MCF 10A (cell line): Measurements from ENCODE around the gene ARHGAP18. TPM values are rescaled to one million over a fixed set of nuclear protein-coding genes. Genes with fewer than 3 reads are reported as not detected.

Experiments
- BruUV-seq: library from RNA; stranded (reverse); fragments of 400-500 nt; replicated peaks from 2 replicates; lab custom pipeline; 2021; lab: Mats Ljungman, UMichigan
- CTCF ChIA-PET: fragments of 300-600 bp; sonication (Branson Sonifier 250); formaldehyde crosslinking; extraction: SDS; loops from one replicate; lab custom pipeline; 2021; ENCODE audit warnings: antibody characterized with exemption, inconsistent platforms; lab: Yijun Ruan, JAX
- POLR2A ChIA-PET: fragments of 300-600, 350-650 bp; sonication (Branson Sonifier 250); formaldehyde crosslinking; extraction: SDS; loops from one replicate; lab custom pipeline; 2020; ENCODE audit warnings: antibody characterized with exemption, inconsistent platforms; lab: Yijun Ruan, JAX
- DNase-seq: peaks from one replicate; pipeline ENCODE4 v3.0.0-alpha.2; 2018; ENCODE audit not compliant: unreplicated experiment
- H3K27ac Mint-ChIP-seq: one replicate; pipeline ENCODE4 v1.8.0; 2022; ENCODE audit warnings: mild to moderate bottlenecking, low read depth, mixed read lengths; ENCODE audit not compliant: unreplicated experiment
- H3K27me3 Mint-ChIP-seq: one replicate; pipeline ENCODE4 v1.8.0; 2022; ENCODE audit warnings: mixed read lengths; ENCODE audit not compliant: insufficient read depth, unreplicated experiment
- H3K36me3 Mint-ChIP-seq: one replicate; pipeline ENCODE4 v1.8.0; 2022; ENCODE audit warnings: mild to moderate bottlenecking, moderate library complexity, mixed read lengths; ENCODE audit not compliant: insufficient read depth, unreplicated experiment
- H3K4me1 Mint-ChIP-seq: one replicate; pipeline ENCODE4 v1.8.0; 2022; ENCODE audit warnings: mixed read lengths; ENCODE audit not compliant: insufficient read depth, unreplicated experiment
- H3K4me3 Mint-ChIP-seq: one replicate; pipeline ENCODE4 v1.8.0; 2022; ENCODE audit warnings: mild to moderate bottlenecking, moderate library complexity, mixed read lengths; ENCODE audit not compliant: unreplicated experiment
- H3K9me3 Mint-ChIP-seq: one replicate; pipeline ENCODE4 v1.8.0; 2022; ENCODE audit warnings: mixed read lengths; ENCODE audit not compliant: unreplicated experiment
- intact Hi-C: fragments of 100-400 bp; cut with micrococcal nuclease; formaldehyde crosslinking; loops from 2 replicates; pipeline ENCODE4 v1.14.1; 2022
- total RNA-seq: library from RNA; stranded (reverse); gene quantifications from 2 replicates; pipeline ENCODE4 v1.2.3, GENCODE V29; 2022
- TF ChIP-seq, protein P1 (sequence below): fragments of 200-600 bp; IDR thresholded peaks from one replicate; pipeline ENCODE4 v1.8.0; 2022; ENCODE audit warnings: antibody characterized with exemption, mild to moderate bottlenecking; ENCODE audit not compliant: unreplicated experiment

ARHGAP18 gene
- total RNA-seq, 1 experiment from 2014 or later, result 22.9 TPM

DNA sequence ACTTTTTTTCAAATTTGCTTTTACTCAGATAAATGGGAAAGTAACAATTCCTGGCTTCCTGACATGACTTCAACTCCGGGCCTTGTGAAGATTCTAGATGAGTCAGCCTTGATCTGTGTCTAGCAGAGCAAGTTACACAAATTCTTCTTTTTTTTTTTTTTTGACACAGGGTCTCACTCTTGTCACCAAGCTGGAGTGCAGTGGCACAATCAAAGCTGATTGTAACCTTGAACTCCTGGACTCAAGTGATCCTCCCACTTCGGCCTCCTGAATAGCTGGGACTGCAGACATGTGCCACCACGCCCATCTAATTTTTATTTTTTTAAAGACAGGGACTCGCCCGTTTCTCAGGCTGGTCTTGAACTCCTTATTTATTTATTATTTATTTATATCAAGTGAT lies 7.3 kb upstream of the ARHGAP18 start:
- Mint-ChIP-seq H3K27me3 (no peaks in the 10 kb centered on the region), H3K9me3 (no peaks in the 10 kb centered on the region), H3K27ac (no peak overlapping the region), H3K36me3 (no peaks in the 10 kb centered on the region), H3K4me3 (no peak overlapping the region), H3K4me1 (no peaks in the 10 kb centered on the region)
- no TSS peak for BruUV-seq
- DNase-seq, result peak; percentile 49
- ChIA-PET CTCF (interaction anchor here (0.6 to 1.4 kb wide), 3 partner anchors 14 to 219 kb away, joined by 3 to 5 read pairs (median 4); no protein-coding TSS in a partner anchor), POLR2A (no interaction called here)
- TF ChIP-seq, protein P1, sequence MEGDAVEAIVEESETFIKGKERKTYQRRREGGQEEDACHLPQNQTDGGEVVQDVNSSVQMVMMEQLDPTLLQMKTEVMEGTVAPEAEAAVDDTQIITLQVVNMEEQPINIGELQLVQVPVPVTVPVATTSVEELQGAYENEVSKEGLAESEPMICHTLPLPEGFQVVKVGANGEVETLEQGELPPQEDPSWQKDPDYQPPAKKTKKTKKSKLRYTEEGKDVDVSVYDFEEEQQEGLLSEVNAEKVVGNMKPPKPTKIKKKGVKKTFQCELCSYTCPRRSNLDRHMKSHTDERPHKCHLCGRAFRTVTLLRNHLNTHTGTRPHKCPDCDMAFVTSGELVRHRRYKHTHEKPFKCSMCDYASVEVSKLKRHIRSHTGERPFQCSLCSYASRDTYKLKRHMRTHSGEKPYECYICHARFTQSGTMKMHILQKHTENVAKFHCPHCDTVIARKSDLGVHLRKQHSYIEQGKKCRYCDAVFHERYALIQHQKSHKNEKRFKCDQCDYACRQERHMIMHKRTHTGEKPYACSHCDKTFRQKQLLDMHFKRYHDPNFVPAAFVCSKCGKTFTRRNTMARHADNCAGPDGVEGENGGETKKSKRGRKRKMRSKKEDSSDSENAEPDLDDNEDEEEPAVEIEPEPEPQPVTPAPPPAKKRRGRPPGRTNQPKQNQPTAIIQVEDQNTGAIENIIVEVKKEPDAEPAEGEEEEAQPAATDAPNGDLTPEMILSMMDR, result no peak
- intact Hi-C loops, result no loop called here

DNA sequence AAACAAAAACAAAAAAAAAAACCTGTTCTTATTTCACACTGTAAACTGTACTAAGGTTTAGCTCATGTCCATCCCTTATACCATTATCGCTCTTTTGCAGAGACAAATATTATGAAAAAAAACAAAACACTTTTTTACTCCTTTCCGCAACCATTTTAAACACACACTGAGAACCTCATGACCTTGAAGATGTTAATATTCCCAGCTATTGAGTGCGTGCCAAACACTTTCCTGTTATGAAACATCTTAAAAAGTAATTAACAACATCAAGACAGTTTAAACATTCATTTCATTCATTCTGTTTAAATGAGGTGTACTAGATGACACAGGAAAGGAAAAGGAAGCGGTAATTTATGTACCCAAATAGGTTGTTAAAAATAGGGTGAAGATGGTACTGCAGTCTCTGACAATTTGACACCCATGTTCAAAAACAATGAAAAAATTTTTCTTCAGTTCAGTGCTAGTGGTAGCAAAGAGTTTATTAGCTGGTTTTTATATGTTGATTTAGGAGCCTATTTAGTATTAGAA lies 3.9 kb upstream of the ARHGAP18 start:
- no peak overlapping the region for H3K27ac Mint-ChIP-seq
- intact Hi-C loops, result loop anchor here (5.0 kb wide), 1 partner anchor 92 kb away; no protein-coding TSS in a partner anchor
- no peaks in the 10 kb centered on the region for H3K4me1 Mint-ChIP-seq
- TF ChIP-seq, protein P1, result no peak
- BruUV-seq, result no TSS peak
- no peaks in the 10 kb centered on the region for H3K36me3 Mint-ChIP-seq
- no peak overlapping the region for H3K4me3 Mint-ChIP-seq
- no peaks in the 10 kb centered on the region for H3K9me3 Mint-ChIP-seq
- no peak for DNase-seq
- POLR2A ChIA-PET, result no interaction called here
- CTCF ChIA-PET, result interaction anchor here (0.5 to 2.5 kb wide), 2 partner anchors 16 to 100 kb away, joined by 5 to 9 read pairs; no protein-coding TSS in a partner anchor
- no peaks in the 10 kb centered on the region for H3K27me3 Mint-ChIP-seq

DNA sequence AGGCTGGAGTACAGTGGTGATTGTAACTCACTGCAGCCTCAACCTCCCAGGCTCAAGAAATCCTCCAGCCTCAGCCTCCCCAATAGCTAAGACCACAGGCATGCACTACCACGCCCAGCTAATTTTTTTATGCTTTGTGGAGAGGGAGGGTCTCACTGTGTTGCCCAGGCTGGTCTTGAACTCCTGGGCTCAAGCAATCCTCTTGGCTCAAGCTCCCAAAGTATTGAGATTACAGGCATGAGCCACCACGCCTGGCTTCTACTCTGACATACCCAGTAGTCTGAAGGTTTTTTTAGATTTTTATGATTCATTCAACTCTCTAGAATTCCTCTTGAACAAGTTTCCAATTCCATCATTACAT lies 1.3 kb upstream of the ARHGAP18 start:
- TF ChIP-seq, protein P1, result no peak
- no TSS peak for BruUV-seq
- no peak for DNase-seq
- intact Hi-C loops, result loop anchor here (5.0 kb wide), 1 partner anchor 89 kb away; no protein-coding TSS in a partner anchor
- POLR2A ChIA-PET, result interaction anchor here (0.6 to 4.7 kb wide), 10 partner anchors 16 to 211 kb away, joined by 3 to 81 read pairs (median 7); no protein-coding TSS in a partner anchor
- Mint-ChIP-seq H3K27ac (no peak overlapping the region), H3K27me3 (no peaks in the 10 kb centered on the region), H3K4me3 (peak overlapping the region; percentile 84), H3K4me1 (peaks cover 8% of the 10 kb centered on the region), H3K9me3 (no peaks in the 10 kb centered on the region), H3K36me3 (no peaks in the 10 kb centered on the region)
- CTCF ChIA-PET, result interaction anchor here (0.7 to 1.7 kb wide), 4 partner anchors 18 to 113 kb away, joined by 3 to 13 read pairs (median 4); no protein-coding TSS in a partner anchor

DNA sequence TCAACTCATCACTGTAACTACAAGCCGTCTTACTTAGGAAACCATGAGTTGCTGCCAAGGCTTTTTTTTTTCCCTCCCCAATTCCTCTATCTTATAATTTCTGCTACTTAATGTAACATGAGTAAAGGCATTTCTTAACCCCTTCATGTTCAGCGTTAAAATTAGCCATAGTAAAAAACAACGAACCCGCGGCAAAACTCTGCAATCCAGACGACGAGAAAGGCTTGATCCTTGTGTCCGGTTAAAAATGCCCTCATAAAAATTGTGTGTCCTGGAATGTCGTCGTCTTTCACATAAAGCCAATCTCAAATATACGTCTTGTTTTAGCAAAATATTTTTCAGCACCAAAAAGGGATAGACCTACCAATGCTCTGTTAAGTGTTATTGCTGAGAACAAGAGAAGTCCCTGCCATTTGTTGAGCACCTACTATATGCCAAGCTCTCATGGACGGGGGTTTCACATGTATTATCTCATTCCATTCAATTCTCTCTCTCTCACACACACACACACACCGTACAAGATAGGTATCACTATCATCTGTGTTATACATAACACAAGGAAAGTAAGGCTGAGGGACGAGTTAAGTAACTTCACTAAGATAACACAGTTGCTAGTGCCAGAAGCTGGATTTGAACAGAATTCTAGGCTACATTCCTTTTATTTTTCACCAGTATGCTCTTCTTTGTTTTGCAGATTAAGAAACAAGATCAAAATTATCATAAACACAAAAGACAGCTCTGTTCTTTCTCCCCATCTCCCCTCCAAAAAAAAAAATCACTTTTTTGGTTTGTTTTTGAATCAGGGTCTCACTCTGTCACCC lies 683 bp upstream of the ARHGAP18 start:
- Mint-ChIP-seq H3K9me3 (no peaks in the 10 kb centered on the region), H3K27ac (peak overlapping the region; percentile 79), H3K36me3 (no peaks in the 10 kb centered on the region), H3K4me1 (peaks cover 8% of the 10 kb centered on the region), H3K27me3 (no peaks in the 10 kb centered on the region), H3K4me3 (peak overlapping the region; percentile 84)
- CTCF ChIA-PET, result interaction anchor here (0.6 to 2.4 kb wide), 6 partner anchors 18 to 309 kb away, joined by 3 to 13 read pairs (median 5); no protein-coding TSS in a partner anchor
- intact Hi-C loops, result loop anchor here (5.0 kb wide), 1 partner anchor 88 kb away; no protein-coding TSS in a partner anchor
- BruUV-seq, result no TSS peak
- DNase-seq, result no peak
- TF ChIP-seq, protein P1, result no peak
- POLR2A ChIA-PET, result interaction anchor here (0.6 to 4.7 kb wide), 36 partner anchors 9 to 309 kb away, joined by 3 to 81 read pairs (median 7); no protein-coding TSS in a partner anchor
